Ammon's horn (tissue), 1 donor: ENCODE measurements around the gene VIPR2.

Experiments used
- DNase-seq: peaks from one replicate; pipeline ENCODE4 v3.0.0-alpha.2; 2016; ENCODE audit warnings: low spot score

Gene VIPR2

DNA sequence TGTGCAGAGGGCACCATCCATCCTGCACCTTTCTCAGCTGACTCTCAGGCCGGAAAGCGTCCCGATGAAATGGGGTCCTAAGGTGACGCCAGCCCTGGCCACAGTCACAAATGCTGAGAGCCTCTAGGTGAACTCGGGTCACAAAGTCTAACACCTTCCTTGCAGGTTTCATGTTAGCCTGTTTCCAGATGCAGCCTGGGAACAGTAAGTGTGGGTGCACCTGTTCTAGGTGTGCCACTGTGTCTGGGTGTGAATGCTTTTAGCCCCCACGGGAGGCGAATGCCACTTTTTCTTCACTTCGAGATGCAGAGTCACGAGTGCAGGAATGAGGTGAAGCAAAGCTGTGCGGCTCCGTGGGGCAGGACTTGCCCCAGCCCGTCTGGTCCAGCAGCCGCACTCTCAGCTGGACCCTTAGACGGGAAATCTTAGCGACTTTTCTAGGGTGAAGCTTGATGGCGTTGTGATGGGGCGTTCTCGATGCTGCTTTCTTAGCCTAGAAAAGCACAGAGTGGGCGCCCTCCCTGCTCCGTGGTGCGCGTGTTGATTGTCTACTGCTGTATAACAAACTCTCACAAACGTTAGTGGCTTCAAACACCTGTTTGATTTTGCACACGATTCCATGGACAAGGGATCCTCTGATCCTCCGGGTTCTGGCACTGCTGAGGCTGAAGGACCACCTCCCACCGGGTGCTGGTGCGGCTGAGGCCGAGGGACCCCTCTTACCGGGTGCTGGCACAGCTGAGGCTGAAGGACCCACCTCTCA, 13.6 kb upstream of the VIPR2 start:
- no peak for DNase-seq

- no peak for DNase-seq
Observed at GRCh38 chr7:159157714-159158113, 13.0 kb upstream of the VIPR2 start.

GRCh38 chr7:159156436-159157245, 12.0 kb upstream of the VIPR2 start:
- DNase-seq: no peak

GRCh38 chr7:159155410-159155809, 10.7 kb upstream of the VIPR2 start:
- DNase-seq: no peak

GRCh38 chr7:159154243-159154642, 9.6 kb upstream of the VIPR2 start:
- DNase-seq: no peak

DNA sequence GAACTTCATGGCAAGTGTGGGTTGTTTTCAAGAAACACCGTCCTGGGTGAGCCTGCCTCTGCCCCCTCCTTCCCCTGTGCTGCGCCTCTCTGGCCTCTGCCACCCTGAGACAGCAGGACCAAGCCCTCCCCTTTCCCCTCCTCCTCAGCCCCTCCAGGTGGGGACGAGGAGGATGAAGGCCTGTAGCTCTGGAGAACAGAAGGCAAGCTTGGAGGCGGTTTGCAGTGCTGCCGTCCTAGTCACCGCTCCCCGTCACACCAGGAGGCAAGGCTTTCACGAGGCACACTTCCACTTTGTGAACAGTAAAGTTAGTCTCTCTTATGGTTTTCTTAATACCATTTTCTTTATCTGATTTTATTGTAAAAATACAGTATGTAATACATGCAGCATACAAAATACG, 8.8 kb upstream of the VIPR2 start:
- no peak for DNase-seq

DNA sequence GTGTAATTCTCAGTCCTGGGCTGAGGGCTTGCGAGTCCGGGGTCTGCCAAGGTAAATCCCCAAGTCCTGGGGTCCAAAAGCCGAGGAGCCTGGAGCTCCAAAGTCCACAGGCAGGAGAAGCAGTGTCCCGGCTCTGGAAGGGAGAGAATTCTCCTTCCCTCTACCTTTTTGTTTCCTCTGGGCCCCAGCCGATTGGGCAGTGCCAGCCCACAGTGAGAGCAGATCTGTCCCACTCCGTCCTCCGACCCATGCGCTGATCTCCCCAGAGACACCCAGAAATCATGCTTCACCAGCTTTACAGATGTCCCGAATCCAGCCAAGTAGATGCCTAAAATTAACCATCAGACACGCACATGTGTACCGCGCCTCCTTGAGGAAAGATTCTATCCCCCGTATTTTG, 8.1 kb upstream of the VIPR2 start:
- DNase-seq: no peak

GRCh38 chr7:159151231-159151630, 6.6 kb upstream of the VIPR2 start:
- DNase-seq: no peak

DNA sequence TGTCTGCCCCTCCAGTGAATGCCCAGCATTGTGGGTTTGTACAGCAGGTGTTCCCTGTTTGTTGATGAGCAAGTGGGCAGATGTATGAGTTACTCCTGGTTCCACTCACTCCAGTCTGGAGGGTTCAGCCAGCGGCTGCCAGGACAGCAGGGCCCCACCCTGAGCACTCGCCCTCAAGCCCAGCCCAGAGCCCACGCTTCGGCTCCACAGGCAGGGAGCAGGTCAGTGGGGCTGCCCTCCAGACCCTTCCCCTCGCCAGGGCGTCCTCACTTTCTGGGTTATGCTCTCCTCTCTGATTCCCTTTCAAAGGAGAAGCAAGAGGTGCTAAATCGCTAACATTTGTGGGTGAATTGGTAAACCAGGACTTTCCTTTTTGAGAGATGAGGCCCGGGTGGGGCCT, 4.8 kb upstream of the VIPR2 start:
- DNase-seq: no peak

- no peak for DNase-seq
Observed at GRCh38 chr7:159148430-159149395, 4.0 kb upstream of the VIPR2 start.

- no peak for DNase-seq
Observed at GRCh38 chr7:159147687-159148086, 3.0 kb upstream of the VIPR2 start.

- DNase-seq: no peak
Observed at GRCh38 chr7:159147246-159147645, 2.6 kb upstream of the VIPR2 start.

- DNase-seq: no peak
Observed at GRCh38 chr7:159146084-159146858, 1.6 kb upstream of the VIPR2 start.

DNA sequence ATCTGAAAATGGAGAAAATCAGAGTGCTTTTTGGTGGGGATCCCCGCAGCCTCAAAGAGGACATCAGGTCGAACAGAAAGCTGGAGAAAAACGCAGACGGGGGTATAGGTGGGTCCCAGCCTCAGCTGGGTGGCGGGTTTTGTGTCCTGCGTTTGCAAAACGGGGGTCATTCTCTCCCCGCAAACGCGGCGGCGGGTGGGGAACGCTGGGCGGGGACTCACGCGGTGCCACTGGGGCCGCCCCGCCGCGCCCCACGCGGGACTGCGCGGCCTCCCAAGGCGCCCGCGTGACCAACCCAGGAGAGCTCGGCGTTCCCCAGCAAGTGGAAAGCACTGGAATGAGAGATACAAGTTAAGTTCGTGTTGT, 806 bp upstream of the VIPR2 start:
- DNase-seq: no peak

- DNase-seq: no peak
Observed at GRCh38 chr7:159143780-159144757, 598 bp downstream of the VIPR2 start.

GRCh38 chr7:159142730-159143129, 1.9 kb downstream of the VIPR2 start:
- DNase-seq: no peak

DNA sequence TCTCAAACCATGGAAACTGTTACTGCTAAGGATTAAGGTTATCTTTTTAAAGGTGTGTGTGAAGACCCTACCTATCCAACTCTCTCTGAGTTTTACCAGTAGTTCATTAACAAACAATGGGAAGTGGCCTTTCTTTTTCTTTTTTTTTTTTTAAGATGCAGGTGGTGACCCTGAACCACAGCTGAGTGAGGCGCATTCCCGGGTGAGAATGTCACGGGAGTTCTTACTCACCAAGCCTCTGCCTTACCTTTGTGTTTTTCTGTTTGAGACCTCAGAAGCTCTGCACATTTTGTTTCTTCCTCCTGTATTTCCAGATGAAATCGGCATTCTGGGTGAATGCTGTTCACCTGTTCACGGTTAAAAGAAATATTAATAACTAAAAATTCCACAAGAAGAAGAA, 2.5 kb downstream of the VIPR2 start:
- no peak for DNase-seq

GRCh38 chr7:159141660-159142059, 3.0 kb downstream of the VIPR2 start:
- DNase-seq: no peak

GRCh38 chr7:159141167-159141566, 3.5 kb downstream of the VIPR2 start:
- DNase-seq: no peak

DNA sequence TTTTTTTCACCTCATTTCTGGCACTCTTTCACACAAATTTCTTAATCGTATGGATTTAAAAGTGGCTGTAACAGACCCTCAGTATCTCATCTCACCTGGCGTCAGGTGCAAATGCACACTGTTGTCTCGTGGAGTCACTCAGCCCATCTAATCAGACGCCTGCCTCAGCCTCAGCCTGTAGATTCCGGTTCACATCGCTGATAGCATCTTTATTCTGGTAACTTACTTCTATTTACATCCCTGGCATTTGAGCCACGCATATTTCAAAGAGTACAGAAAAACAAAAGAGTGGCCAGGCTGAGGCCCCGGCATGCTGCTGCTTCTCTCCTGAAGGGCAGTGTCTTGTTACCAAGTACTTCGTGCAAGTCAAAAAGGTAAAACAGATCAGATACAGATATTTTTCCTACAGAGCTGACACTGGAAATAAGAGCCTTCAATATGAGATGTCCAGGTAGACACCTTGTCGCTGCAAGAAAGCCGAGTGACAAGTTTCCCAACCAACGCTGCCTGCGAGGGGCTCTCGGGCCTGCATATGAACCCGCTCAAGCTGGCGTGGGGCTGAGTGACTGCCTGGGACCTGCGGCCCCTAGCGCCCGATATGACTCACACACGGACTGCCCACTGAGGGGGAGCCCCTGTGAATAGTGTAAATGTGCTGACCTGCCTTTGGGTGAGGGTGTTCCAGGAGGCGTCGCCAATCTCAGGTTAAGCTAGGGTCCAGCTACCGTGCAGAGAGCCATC, 4.3 kb downstream of the VIPR2 start:
- no peak for DNase-seq
